Measurements from ENCODE around the gene SLC26A9.

SLC26A9 gene

DNA sequence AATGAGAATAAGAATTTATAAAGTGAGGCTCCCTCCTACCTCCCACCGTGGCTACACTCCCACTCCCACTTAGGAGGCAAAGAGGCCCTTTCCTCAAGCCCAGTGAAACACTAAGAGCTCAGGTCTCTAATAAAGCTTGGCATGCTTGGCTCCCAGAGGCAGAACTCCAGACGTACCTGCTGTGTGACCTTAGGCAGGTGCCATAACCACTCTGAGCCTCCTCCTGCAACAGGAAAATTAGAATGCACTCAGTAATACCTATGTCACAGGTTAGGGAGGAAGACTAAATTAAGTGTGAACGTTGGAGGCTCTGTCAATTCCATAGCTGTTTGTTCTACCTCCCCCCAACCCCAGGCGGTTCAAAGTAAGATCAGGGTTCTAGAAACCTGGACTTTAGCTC, 16.5 kb upstream of the SLC26A9 start:
- H4K20me1 ChIP-seq: no peaks in the 10 kb centered on the region
- no peak overlapping the region for H3K27ac ChIP-seq
- TF ChIP-seq Cebpa-rat (IDR thresholded peaks at IDR 0.05): no peak
- H3K9ac ChIP-seq: no peak overlapping the region
- no peak overlapping the region for H3K4me3 ChIP-seq
- H3K36me3 ChIP-seq: no peaks in the 10 kb centered on the region
- H3K9me3 ChIP-seq (replicated peaks in 1 of 11): no peaks in the 10 kb centered on the region
- H3K4me2 ChIP-seq: no peak overlapping the region
- no peaks in the 10 kb centered on the region for H3K27me3 ChIP-seq
- peaks cover 44 to 49% (median 48%) of the 10 kb centered on the region in 10 experiments for H3K4me1 ChIP-seq

DNA sequence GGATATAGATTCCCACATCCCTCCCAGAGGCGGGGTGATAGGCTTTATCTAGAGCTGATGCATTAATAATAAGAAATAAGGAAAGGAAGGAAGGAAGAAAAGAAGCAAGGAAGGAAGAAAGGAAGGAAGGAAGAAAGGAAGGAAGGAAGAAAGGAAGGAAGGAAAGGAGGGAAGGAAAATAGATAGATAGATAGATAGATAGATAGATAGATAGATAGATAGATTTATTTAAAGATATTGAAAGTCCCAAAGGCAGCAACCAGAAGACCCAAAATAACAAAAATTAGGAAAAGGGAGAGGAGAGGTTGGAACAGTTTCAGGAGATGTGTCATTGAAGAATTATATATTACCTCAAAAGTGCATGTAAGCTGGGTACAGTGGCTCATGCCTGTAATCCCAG, 12.2 kb upstream of the SLC26A9 start:
- Histone ChIP-seq H4K20me1 (no peaks in the 10 kb centered on the region), H3K27me3 (no peaks in the 10 kb centered on the region), H3K27ac (no peak overlapping the region), H3K4me3 (no peak overlapping the region), H3K9ac (no peak overlapping the region), H3K36me3 (no peaks in the 10 kb centered on the region), H3K4me1 (peaks cover 30 to 50% (median 41%) of the 10 kb centered on the region in 10 experiments), H3K4me2 (peak overlapping the region in 7 of 11 experiments; percentile 62 to 84 (median 78); a peak in 14 of 22 replicates), H3K9me3 (replicated peaks in 1 of 11) (no peaks in the 10 kb centered on the region)
- no peak for TF ChIP-seq Cebpa-rat (IDR thresholded peaks at IDR 0.05)

DNA sequence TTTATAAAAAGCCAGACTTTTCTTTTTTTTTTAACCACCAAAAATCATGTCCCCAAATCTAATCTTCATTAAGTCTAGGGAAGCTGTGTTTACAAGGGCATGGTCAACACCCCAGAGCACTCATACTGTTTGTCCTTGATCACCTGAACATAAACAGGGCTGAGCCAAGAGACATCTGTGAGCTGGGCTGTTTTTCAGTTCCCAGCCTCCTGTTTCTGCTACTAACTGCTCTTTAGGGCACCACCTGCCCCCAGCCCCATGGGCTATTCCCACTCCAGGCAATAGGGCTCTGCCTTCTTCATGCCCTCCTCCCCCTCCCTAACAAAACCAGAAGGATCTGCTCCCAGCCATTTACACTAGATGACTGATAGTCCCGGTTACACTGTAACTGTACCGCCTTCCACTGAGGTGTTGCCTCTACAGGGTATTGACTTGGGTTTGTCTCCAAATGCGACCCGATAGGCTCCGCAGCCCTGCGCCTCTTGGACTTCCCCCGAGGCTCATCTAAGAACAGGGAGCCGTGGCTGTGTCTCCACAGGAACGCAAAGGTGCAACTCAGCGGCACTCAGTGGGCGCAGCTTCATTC, 11.7 kb upstream of the SLC26A9 start:
- H3K4me3 ChIP-seq: no peak overlapping the region
- no peaks in the 10 kb centered on the region for H4K20me1 ChIP-seq
- H3K36me3 ChIP-seq: no peaks in the 10 kb centered on the region
- H3K4me1 ChIP-seq: peaks cover 31 to 52% (median 42%) of the 10 kb centered on the region in 10 experiments
- no peak overlapping the region for H3K27ac ChIP-seq
- no peak overlapping the region for H3K9ac ChIP-seq
- H3K27me3 ChIP-seq: no peaks in the 10 kb centered on the region
- peak overlapping the region in 6 of 11 experiments; percentile 13 to 84 (median 76); a peak in 3 of 22 replicates for H3K4me2 ChIP-seq
- TF ChIP-seq Cebpa-rat (IDR thresholded peaks at IDR 0.05): no peak
- no peaks in the 10 kb centered on the region for H3K9me3 ChIP-seq (replicated peaks in 1 of 11)

DNA sequence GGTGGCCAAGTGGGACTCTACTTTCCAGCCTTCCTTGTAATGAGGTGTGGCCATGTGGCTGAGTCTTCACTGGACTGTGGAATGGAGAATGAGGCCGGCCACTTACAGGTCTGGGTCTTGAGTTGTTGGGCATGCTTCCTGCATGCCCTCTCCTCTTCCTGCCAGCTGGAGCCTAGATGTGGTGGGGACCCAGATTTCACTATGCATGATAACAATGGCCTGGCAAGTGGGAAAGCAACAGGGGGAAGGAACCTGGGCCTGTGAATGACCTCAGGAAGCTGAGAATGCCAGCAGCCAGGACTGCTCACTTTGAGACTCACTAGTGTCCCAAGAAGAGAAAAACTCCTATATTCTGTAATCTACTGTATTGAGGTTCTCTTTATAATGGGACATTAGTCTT, 8.5 kb upstream of the SLC26A9 start:
- no peak for TF ChIP-seq Cebpa-rat (IDR thresholded peaks at IDR 0.05)
- Histone ChIP-seq H3K27me3 (no peaks in the 10 kb centered on the region), H3K4me3 (no peak overlapping the region), H3K4me2 (peak overlapping the region; percentile 32 to 77 (median 61)), H3K4me1 (peaks cover 37 to 52% (median 45%) of the 10 kb centered on the region in 10 experiments), H3K9me3 (replicated peaks in 1 of 11) (no peaks in the 10 kb centered on the region), H3K36me3 (no peaks in the 10 kb centered on the region), H4K20me1 (no peaks in the 10 kb centered on the region), H3K9ac (no peak overlapping the region), H3K27ac (no peak overlapping the region; a peak in 1 of 22 replicates)

DNA sequence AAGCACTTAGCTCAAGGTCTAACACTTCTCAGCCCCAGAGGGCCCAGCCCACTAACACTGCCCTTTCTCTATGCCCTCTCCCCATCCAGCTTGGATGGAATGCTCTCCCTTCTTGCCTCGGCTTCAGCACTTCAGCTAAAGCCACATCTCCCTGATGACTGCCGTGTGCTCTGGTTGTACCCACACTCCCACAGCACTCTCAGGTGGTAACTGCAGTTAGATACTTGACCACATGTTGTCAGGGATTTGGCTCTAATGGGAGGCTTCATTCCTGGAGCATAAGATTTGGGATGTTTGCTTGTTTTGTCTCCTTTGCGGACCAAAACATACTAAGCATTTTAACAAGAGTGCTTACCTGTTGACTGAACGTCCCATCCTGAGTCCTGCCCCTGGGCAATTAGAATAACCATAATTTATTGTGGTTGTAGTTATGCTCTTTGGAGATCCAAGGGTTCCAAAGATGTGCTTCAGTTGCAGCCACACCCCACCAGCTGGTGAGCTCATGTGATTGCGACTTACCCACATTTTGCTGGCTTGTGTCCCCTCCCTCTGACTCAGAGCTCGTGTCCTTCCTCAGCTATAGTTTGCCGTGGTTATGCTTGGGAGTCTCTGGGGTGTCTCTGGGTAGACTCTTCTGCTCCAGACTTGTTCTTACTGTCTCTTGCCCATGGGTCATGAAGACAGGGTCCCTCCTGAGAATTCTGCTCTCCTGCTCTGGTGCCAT, 7.7 kb upstream of the SLC26A9 start:
- H3K27me3 ChIP-seq: no peaks in the 10 kb centered on the region

DNA sequence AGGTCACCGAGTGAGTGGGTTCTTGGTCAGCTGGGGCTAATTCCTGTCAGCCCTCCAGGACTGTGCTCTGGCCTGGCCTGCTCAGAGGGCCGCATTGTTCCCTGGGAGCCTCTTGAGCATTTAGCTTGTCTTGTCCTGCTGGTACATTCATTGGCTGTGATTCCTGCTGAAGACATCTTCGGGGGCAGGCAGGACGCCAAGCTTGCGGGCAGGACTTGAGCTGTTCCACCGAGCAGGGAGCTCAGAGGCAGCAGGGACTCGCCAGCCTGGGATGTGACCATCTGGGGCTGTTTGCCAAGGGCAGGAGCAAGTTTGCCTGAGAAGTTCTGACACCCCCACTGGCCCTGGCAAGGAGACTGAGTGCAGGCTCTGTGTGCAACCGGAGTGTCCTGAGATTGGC, 7.0 kb upstream of the SLC26A9 start:
- Histone ChIP-seq H3K4me1 (peaks cover 22 to 44% (median 33%) of the 10 kb centered on the region in 10 experiments), H3K27ac (no peak overlapping the region; a peak in 1 of 22 replicates), H3K4me3 (no peak overlapping the region), H4K20me1 (no peaks in the 10 kb centered on the region), H3K9me3 (replicated peaks in 1 of 11) (no peaks in the 10 kb centered on the region), H3K9ac (no peak overlapping the region), H3K4me2 (peak overlapping the region in 5 of 11 experiments; percentile 52 to 77 (median 69); a peak in 5 of 22 replicates), H3K27me3 (no peaks in the 10 kb centered on the region), H3K36me3 (no peaks in the 10 kb centered on the region)
- TF ChIP-seq Cebpa-rat (IDR thresholded peaks at IDR 0.05): no peak

More for the DNA sequence above, 7.7 kb upstream of the SLC26A9 start:
- H3K4me3 ChIP-seq: no peak overlapping the region
- peak overlapping the region; percentile 32 to 77 (median 61) for H3K4me2 ChIP-seq
- H4K20me1 ChIP-seq: no peaks in the 10 kb centered on the region
- H3K4me1 ChIP-seq: peaks cover 30 to 44% (median 38%) of the 10 kb centered on the region in 10 experiments
- no peaks in the 10 kb centered on the region for H3K9me3 ChIP-seq (replicated peaks in 1 of 11)
- no peak; a peak in 1 of 22 replicates for TF ChIP-seq Cebpa-rat (IDR thresholded peaks at IDR 0.05)
- no peak overlapping the region for H3K9ac ChIP-seq
- no peaks in the 10 kb centered on the region for H3K36me3 ChIP-seq
- 0 out of 22 replicates have a peak overlapping the region, but pooled peaks of 1 of the 11 experiments have one; percentile 11 for H3K27ac ChIP-seq

DNA sequence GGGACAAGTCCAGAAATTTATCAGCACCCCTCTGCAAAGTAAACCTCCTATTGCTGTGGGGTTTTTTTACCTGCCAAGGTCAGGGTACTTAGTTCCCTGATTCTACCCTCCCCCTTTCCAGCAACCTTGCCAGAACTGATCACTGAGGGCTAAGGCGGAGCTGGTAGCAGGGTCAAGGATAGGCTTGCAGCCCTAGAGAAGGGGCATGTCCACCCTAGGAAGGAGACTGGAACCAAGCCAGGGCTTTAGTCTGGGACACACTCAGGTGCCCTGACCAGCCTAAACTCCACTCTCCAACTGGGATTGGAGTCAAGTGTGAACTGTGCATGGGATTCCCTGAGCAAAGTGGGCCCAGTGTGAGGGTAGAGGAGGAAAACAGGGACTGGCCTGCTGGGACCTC, 6.5 kb upstream of the SLC26A9 start:
- H3K4me2 ChIP-seq: no peak overlapping the region
- no peak overlapping the region for H3K4me3 ChIP-seq
- H3K9ac ChIP-seq: no peak overlapping the region
- H3K27me3 ChIP-seq: no peaks in the 10 kb centered on the region
- no peak for TF ChIP-seq Cebpa-rat (IDR thresholded peaks at IDR 0.05)
- peaks cover 18 to 44% (median 32%) of the 10 kb centered on the region in 10 experiments for H3K4me1 ChIP-seq
- H3K9me3 ChIP-seq (replicated peaks in 1 of 11): no peaks in the 10 kb centered on the region
- no peak overlapping the region; a peak in 1 of 22 replicates for H3K27ac ChIP-seq
- H3K36me3 ChIP-seq: no peaks in the 10 kb centered on the region
- H4K20me1 ChIP-seq: no peaks in the 10 kb centered on the region

DNA sequence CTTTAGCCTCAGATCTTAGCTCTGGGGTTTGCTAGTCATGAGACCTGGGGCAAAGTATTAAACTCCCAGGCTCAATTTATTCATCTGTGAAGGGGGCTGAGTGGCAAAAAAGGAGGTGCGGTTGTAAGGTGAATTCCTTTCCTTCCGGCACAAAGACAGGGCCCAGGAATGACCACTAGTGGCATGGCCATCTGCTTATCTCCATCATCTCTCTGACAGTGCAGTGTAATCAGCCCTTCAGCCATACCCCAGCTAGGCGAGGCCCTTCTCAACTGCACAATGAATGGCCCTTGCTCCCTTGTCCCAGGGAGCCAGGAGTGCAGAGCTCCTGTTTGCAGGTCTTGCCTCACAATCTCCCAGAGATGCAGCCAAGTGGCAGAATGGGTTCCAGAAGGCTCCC, 5.6 kb upstream of the SLC26A9 start:
- Histone ChIP-seq H3K9me3 (replicated peaks in 1 of 11) (no peaks in the 10 kb centered on the region), H3K4me2 (peak overlapping the region in 3 of 11 experiments; percentile 59 to 81 (median 67); a peak in 5 of 22 replicates), H3K27me3 (no peaks in the 10 kb centered on the region), H4K20me1 (no peaks in the 10 kb centered on the region), H3K27ac (no peak overlapping the region), H3K4me1 (peaks cover 17 to 44% (median 32%) of the 10 kb centered on the region in 10 experiments), H3K9ac (no peak overlapping the region), H3K36me3 (no peaks in the 10 kb centered on the region), H3K4me3 (no peak overlapping the region)
- no peak for TF ChIP-seq Cebpa-rat (IDR thresholded peaks at IDR 0.05)

DNA sequence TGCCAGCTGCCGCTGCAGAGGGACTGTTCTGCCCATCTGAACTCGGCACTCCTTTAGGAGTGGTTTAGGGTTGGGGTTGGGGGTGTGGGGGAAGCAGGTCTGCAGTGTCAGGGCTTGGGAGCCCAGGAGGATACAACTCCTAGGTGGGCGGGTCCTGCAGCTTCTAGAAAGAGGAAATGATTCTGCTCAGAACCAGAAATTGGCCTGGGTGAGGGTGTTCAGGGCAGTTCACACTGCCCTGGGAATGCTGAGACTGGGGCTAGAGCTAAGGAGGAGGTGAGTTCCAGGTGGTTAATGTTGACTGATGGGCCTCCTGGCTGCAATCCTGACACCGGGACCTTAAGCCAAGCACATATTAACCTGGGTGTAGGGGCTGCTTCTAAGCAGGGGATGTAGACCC, 4.8 kb upstream of the SLC26A9 start:
- H3K4me2 ChIP-seq: peak overlapping the region in 8 of 11 experiments; percentile 2 to 81 (median 54); a peak in 13 of 22 replicates
- no peaks in the 10 kb centered on the region for H3K27me3 ChIP-seq
- H3K9me3 ChIP-seq (replicated peaks in 1 of 11): no peaks in the 10 kb centered on the region
- H3K9ac ChIP-seq: no peak overlapping the region
- no peaks in the 10 kb centered on the region for H4K20me1 ChIP-seq
- H3K4me1 ChIP-seq: peaks cover 24 to 52% (median 38%) of the 10 kb centered on the region in 10 experiments
- no peaks in the 10 kb centered on the region for H3K36me3 ChIP-seq
- no peak overlapping the region for H3K27ac ChIP-seq
- H3K4me3 ChIP-seq: no peak overlapping the region
- TF ChIP-seq Cebpa-rat (IDR thresholded peaks at IDR 0.05): no peak

Data from BLaER1 treated with 17β-estradiol and CSF1 and Interleukin-3, amounts not matched to agents 10 nM and 100 nM (cell line).